A673 (cell line): ENCODE measurements around the gene FBN1. TPM values are rescaled to one million over a fixed set of nuclear protein-coding genes. Genes with fewer than 3 reads are reported as not detected.

Experiments
- BruUV-seq: library from RNA; stranded (reverse); fragments of 400-500 nt; replicated peaks from 2 replicates; lab custom pipeline; 2021; lab: Mats Ljungman, UMichigan
- CTCF ChIA-PET: fragments of 300-600 bp; sonication (Branson Sonifier 250); formaldehyde crosslinking; loops from one replicate; lab custom pipeline; 2022; ENCODE audit warnings: antibody characterized with exemption; lab: Charles Lee
- POLR2A ChIA-PET: fragments of 300-600 bp; sonication (Branson Sonifier 250); formaldehyde crosslinking; loops from one replicate; lab custom pipeline; 2022; ENCODE audit warnings: antibody characterized with exemption; ENCODE audit not compliant: low non-redundant PET; lab: Charles Lee
- DNase-seq: peaks from one replicate; pipeline ENCODE4 v3.0.0-alpha.2; 2015; ENCODE audit warnings: low spot score
- H3K27ac ChIP-seq: fragments of 200-600 bp; sonication (generic); 2 replicates; pipeline ENCODE4 v1.5.1; 2016; ENCODE audit warnings: mixed run types, low read depth, mild to moderate bottlenecking, mixed read lengths, antibody characterized with exemption, low read length; ENCODE audit not compliant: poor library complexity, severe bottlenecking
- H3K27me3 ChIP-seq: fragments of 200-600 bp; sonication (generic); replicated peaks from 2 replicates; pipeline ENCODE4 v1.6.1; 2017; ENCODE audit warnings: mixed run types, low read depth, mild to moderate bottlenecking, mixed read lengths, antibody characterized with exemption, low read length; ENCODE audit not compliant: insufficient read depth, poor library complexity
- H3K36me3 ChIP-seq: fragments of 200-600 bp; sonication (generic); 2 replicates; pipeline ENCODE4 v1.6.1; 2016; ENCODE audit warnings: mixed run types, mild to moderate bottlenecking, mixed read lengths, antibody characterized with exemption, low read length; ENCODE audit not compliant: insufficient read depth, poor library complexity, severe bottlenecking
- H3K4me1 ChIP-seq: fragments of 200-600 bp; sonication (generic); 2 replicates; pipeline ENCODE4 v1.6.1; 2017; ENCODE audit warnings: mixed run types, mild to moderate bottlenecking, mixed read lengths, antibody characterized with exemption, low read length; ENCODE audit not compliant: insufficient read depth, poor library complexity, severe bottlenecking
- H3K4me3 ChIP-seq: fragments of 200-600 bp; sonication (generic); 2 replicates; pipeline ENCODE4 v1.5.1; 2016; ENCODE audit warnings: low read depth, mixed run types, mild to moderate bottlenecking, mixed read lengths, low read length; ENCODE audit not compliant: poor library complexity, severe bottlenecking
- H3K9me3 ChIP-seq: fragments of 200-600 bp; sonication (generic); 2 replicates; pipeline ENCODE4 v1.6.1; 2016; ENCODE audit warnings: mixed run types, low read depth, mild to moderate bottlenecking, mixed read lengths, antibody characterized with exemption, low read length; ENCODE audit not compliant: poor library complexity, severe bottlenecking
- EZH2 ChIP-seq: fragments of 200-600 bp; sonication (generic); IDR thresholded peaks from 2 replicates; pipeline ENCODE4 v1.6.1; 2017; ENCODE audit warnings: borderline replicate concordance, low read depth, mild to moderate bottlenecking, mixed read lengths, antibody characterized with exemption, low read length; ENCODE audit not compliant: poor library complexity, severe bottlenecking
- intact Hi-C: fragments of 100-400 bp; cut with micrococcal nuclease; formaldehyde crosslinking; loops from one replicate; pipeline ENCODE4 v1.10.0; 2022; ENCODE audit not compliant: unreplicated experiment
- total RNA-seq: library from RNA; stranded (reverse); gene quantifications from 2 replicates; pipeline ENCODE4 v1.2.3, GENCODE V29; 2021
- TF ChIP-seq, protein P1 (sequence below): fragments of 300-800, 200-600 bp; sonication (generic); conservative IDR thresholded peaks from 2 replicates; pipeline ENCODE4 v1.5.1; 2017; ENCODE audit warnings: low read depth, mild to moderate bottlenecking, antibody characterized with exemption, low read length, moderate library complexity, mixed read lengths

FBN1 gene
- total RNA-seq, 1 experiment from 2014 or later, result 25.4 TPM

DNA sequence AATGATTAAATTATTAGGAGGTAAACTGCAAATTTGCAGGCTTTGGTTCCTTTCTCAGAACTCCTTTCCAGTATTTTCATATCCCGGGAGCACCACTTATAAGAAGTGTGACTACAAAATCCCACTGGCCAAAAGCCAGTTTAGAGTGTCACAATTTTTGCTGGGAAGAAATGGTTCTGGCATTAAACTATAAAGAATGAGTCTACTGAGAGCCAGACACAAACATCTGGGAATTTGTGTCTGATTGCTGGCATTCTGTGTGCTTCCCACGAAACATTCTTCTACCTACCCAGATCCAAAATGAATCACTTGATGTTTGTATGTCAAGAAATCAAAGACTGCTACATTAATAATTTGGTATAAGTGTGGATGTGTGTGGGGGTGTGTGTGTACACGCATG lies 231.5 kb downstream of the FBN1 start:
- no peaks in the 10 kb centered on the region for H3K4me1 ChIP-seq
- H3K36me3 ChIP-seq, result peaks cover 3% of the 10 kb centered on the region
- H3K9me3 ChIP-seq, result no peaks in the 10 kb centered on the region
- ChIA-PET CTCF (no interaction called here), POLR2A (no interaction called here)
- H3K4me3 ChIP-seq, result no peak overlapping the region
- H3K27ac ChIP-seq, result no peak overlapping the region
- no peak for TF ChIP-seq EZH2
- TF ChIP-seq, protein P1, sequence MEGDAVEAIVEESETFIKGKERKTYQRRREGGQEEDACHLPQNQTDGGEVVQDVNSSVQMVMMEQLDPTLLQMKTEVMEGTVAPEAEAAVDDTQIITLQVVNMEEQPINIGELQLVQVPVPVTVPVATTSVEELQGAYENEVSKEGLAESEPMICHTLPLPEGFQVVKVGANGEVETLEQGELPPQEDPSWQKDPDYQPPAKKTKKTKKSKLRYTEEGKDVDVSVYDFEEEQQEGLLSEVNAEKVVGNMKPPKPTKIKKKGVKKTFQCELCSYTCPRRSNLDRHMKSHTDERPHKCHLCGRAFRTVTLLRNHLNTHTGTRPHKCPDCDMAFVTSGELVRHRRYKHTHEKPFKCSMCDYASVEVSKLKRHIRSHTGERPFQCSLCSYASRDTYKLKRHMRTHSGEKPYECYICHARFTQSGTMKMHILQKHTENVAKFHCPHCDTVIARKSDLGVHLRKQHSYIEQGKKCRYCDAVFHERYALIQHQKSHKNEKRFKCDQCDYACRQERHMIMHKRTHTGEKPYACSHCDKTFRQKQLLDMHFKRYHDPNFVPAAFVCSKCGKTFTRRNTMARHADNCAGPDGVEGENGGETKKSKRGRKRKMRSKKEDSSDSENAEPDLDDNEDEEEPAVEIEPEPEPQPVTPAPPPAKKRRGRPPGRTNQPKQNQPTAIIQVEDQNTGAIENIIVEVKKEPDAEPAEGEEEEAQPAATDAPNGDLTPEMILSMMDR, result no peak
- no peak for DNase-seq
- no peaks in the 10 kb centered on the region for H3K27me3 ChIP-seq
- BruUV-seq, result no TSS peak
- intact Hi-C loops, result no loop called here

DNA sequence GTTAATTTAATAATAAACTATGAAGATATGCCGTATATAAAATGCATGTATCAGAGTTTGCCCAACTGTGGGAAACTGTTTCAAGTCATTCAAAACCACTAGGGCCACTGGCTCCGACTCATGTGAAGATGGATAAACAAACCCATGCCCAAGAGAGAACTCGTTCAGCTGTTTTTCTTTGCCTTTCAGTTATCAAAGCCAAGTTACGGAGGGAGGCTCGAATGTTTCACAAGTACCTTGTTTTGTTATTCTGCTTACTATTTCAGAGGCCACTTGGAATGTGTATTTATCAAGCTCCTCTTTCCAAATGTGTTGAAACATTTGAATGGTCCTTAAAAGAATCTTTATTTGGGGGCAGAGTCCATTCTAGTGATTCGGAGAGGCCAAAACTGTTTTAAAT lies 232.2 kb downstream of the FBN1 start:
- no peaks in the 10 kb centered on the region for H3K9me3 ChIP-seq
- no peaks in the 10 kb centered on the region for H3K4me1 ChIP-seq
- no TSS peak for BruUV-seq
- intact Hi-C loops, result no loop called here
- POLR2A ChIA-PET, result no interaction called here
- peaks cover 3% of the 10 kb centered on the region for H3K36me3 ChIP-seq
- no peaks in the 10 kb centered on the region for H3K27me3 ChIP-seq
- no peak for DNase-seq
- H3K4me3 ChIP-seq, result no peak overlapping the region
- TF ChIP-seq EZH2, result no peak
- TF ChIP-seq, protein P1, result no peak
- H3K27ac ChIP-seq, result no peak overlapping the region
- CTCF ChIA-PET, result no interaction called here

DNA sequence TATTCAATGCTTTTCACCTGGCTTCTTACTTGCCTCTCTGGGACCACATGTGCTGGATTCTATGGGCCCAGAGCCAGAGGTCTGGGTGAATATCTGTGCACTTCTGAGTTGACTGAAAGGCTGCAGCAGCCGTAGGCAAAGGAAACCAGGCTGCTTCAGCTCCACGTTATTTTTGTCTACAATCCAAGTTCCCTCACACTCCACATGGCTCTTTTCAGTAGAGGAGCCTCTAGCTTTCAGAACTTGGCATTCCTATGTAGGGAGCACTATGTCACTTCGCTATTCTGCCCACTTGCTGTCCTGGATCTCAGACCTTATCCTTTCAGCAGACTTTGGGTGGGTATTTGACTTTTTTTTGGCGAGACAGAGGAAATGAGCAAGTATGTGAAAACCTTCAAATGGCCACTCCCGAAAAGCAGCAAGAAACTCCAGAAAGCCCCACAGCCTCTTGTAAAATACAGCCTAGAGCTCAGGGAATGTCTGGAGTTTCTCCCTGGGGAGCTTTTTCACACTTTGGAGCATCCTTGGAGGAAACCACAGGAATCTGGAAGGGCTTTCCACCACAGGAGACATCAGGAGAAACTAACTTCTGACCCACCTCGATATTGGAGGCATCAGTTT lies 233.4 kb downstream of the FBN1 start:
- H3K27me3 ChIP-seq, result no peaks in the 10 kb centered on the region
- H3K4me1 ChIP-seq, result no peaks in the 10 kb centered on the region
- no peak for DNase-seq
- TF ChIP-seq EZH2, result no peak
- TF ChIP-seq, protein P1, result no peak
- BruUV-seq, result no TSS peak
- intact Hi-C loops, result no loop called here
- CTCF ChIA-PET, result no interaction called here
- peaks cover 3% of the 10 kb centered on the region for H3K36me3 ChIP-seq
- H3K4me3 ChIP-seq, result no peak overlapping the region
- H3K9me3 ChIP-seq, result no peaks in the 10 kb centered on the region
- POLR2A ChIA-PET, result no interaction called here
- no peak overlapping the region for H3K27ac ChIP-seq
